ENCODE measurements around the gene LRRC4C. TPM values are rescaled to one million over a fixed set of nuclear protein-coding genes. Genes with fewer than 3 reads are reported as not detected.
"Not testable (repeated sequence)": the region's sequence is repeated elsewhere in the genome, so short reads cannot be mapped to it uniquely, and the experiment has no call there.

Gene LRRC4C
- total RNA-seq, 2 donors from 2014 or later = 0.95 to 3.2 TPM

- TF ChIP-seq CTCF (IDR thresholded peaks at IDR 0.05) = no peak
- DNase-seq (ENCODE audit: low spot score) (no peak), ATAC-seq (ENCODE audit: insufficient number of reproducible peaks, low FRiP score, low read depth) (no peak)
- H3K4me1 ChIP-seq (ENCODE audit: control insufficient read depth in 1 of 2, low read depth in 2 of 2) = no peaks in the 10 kb centered on the region
- H3K36me3 ChIP-seq = no peaks in the 10 kb centered on the region
- no peaks in the 10 kb centered on the region for H3K9me3 ChIP-seq
- H3K27me3 ChIP-seq (replicated peaks; ENCODE audit: insufficient read depth) = no peaks in the 10 kb centered on the region
- no peak overlapping the region for H3K27ac ChIP-seq
- no peak overlapping the region for H3K4me3 ChIP-seq
Measured at GRCh38 chr11:41031551-41032060, 427.8 kb downstream of the LRRC4C start.

DNA sequence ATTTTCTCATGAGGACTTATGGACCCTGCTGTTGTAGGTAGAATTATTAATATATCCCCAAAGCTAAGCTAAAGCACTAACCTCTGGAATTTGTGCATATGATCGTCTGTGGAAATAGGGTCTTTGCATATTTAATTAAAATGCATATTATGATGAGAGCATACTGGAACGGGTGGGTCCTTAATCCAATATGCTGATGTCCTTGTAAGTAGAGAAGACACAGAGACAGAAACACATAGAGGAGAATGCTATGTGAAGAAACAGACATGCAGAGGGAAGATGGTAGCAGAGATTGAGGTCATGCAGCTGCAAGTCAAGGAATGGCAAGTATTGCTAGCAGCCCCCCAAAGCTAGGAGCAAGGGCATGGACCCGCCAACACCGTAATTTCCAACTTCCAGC, 439.2 kb downstream of the LRRC4C start:
- H3K9me3 ChIP-seq = no peaks in the 10 kb centered on the region
- ATAC-seq (ENCODE audit: insufficient number of reproducible peaks, low FRiP score, low read depth) = no peak
- H3K4me3 ChIP-seq = no peak overlapping the region
- no peaks in the 10 kb centered on the region for H3K4me1 ChIP-seq (ENCODE audit: control insufficient read depth in 1 of 2, low read depth in 2 of 2)
- no peak overlapping the region for H3K27ac ChIP-seq
- DNase-seq (ENCODE audit: low spot score) = no peak
- no peaks in the 10 kb centered on the region for H3K27me3 ChIP-seq (replicated peaks; ENCODE audit: insufficient read depth)
- TF ChIP-seq CTCF (IDR thresholded peaks at IDR 0.05) = no peak
- H3K36me3 ChIP-seq = no peaks in the 10 kb centered on the region

- not testable (repeated sequence) for H3K9me3 ChIP-seq; H3K4me3 ChIP-seq; H3K27ac ChIP-seq; H3K27me3 ChIP-seq (replicated peaks; ENCODE audit: insufficient read depth); H3K4me1 ChIP-seq (ENCODE audit: control insufficient read depth in 1 of 2, low read depth in 2 of 2); ATAC-seq (ENCODE audit: insufficient number of reproducible peaks, low FRiP score, low read depth); DNase-seq (ENCODE audit: low spot score); H3K36me3 ChIP-seq
Measured at GRCh38 chr11:41019666-41020065, 439.8 kb downstream of the LRRC4C start.

GRCh38 chr11:41018224-41018623, 441.2 kb downstream of the LRRC4C start:
- Histone ChIP-seq H3K9me3 (no peaks in the 10 kb centered on the region), H3K4me3 (no peak overlapping the region), H3K36me3 (no peaks in the 10 kb centered on the region), H3K27me3 (replicated peaks; ENCODE audit: insufficient read depth) (no peaks in the 10 kb centered on the region), H3K27ac (no peak overlapping the region), H3K4me1 (ENCODE audit: control insufficient read depth in 1 of 2, low read depth in 2 of 2) (no peaks in the 10 kb centered on the region)
- no peak for TF ChIP-seq CTCF (IDR thresholded peaks at IDR 0.05)
- no peak for DNase-seq (ENCODE audit: low spot score)
- no peak for ATAC-seq (ENCODE audit: insufficient number of reproducible peaks, low FRiP score, low read depth)

DNA sequence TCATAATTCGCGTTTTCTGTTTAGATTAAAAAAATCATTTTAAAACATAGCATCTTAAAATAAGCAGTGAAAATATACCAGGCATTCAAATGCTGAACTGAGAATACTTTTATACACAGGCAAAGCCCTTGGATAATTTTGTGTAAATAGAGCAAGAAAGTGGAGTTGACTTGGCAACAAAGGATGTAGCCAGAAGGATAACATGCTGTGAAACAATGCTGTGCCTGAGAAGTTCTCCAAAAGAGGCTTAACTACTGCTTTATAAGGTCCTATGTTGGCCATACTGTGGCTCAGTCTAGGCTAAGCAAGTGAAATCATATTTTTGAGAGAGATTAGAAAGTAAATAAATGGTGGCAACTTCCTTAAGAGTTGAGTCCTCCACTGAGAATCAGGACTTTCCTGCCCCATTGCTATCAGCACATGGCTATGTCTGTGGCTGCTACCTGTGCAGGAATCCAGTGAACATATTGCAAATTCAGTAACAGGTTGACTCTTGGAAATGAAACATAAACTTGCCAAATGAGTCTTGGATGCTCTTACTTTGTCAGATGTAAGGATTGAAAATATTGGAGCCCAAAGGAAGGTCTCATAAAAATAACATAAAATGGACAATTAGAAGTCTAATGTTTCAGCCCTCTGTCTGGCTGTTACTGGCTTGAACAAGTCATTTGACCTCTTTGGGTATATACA, 448.9 kb downstream of the LRRC4C start:
- Histone ChIP-seq H3K4me3 (no peak overlapping the region), H3K27me3 (replicated peaks; ENCODE audit: insufficient read depth) (no peaks in the 10 kb centered on the region), H3K36me3 (no peaks in the 10 kb centered on the region), H3K27ac (no peak overlapping the region), H3K4me1 (ENCODE audit: control insufficient read depth in 1 of 2, low read depth in 2 of 2) (no peaks in the 10 kb centered on the region), H3K9me3 (no peaks in the 10 kb centered on the region)
- ATAC-seq (ENCODE audit: insufficient number of reproducible peaks, low FRiP score, low read depth) (no peak), DNase-seq (ENCODE audit: low spot score) (no peak)
- TF ChIP-seq CTCF (IDR thresholded peaks at IDR 0.05) = no peak

- Histone ChIP-seq H3K27me3 (replicated peaks; ENCODE audit: insufficient read depth) (no peaks in the 10 kb centered on the region), H3K27ac (no peak overlapping the region), H3K36me3 (no peaks in the 10 kb centered on the region), H3K9me3 (no peaks in the 10 kb centered on the region), H3K4me1 (ENCODE audit: control insufficient read depth in 1 of 2, low read depth in 2 of 2) (no peaks in the 10 kb centered on the region), H3K4me3 (no peak overlapping the region)
- DNase-seq (ENCODE audit: low spot score) (no peak), ATAC-seq (ENCODE audit: insufficient number of reproducible peaks, low FRiP score, low read depth) (no peak)
- no peak for TF ChIP-seq CTCF (IDR thresholded peaks at IDR 0.05)
Measured at GRCh38 chr11:41005986-41006385, 453.5 kb downstream of the LRRC4C start.
